Measurements from ENCODE around the gene CBLB.

Gene CBLB

GRCh38 chr3:105759442-105760078 lies 109.3 kb downstream of the CBLB start:
- Histone ChIP-seq H3K9me3 (ENCODE audit: control insufficient read depth, insufficient read depth, low read length) (no peaks in the 10 kb centered on the region), H3K36me3 (ENCODE audit: control insufficient read depth, insufficient read depth, low read length) (peaks cover 3% of the 10 kb centered on the region; the same call in 1 of the 2 replicates), H3K4me3 (ENCODE audit: low read length) (no peak overlapping the region), H3K27me3 (ENCODE audit: control insufficient read depth, insufficient read depth, low read length) (no peaks in the 10 kb centered on the region; the same call in 1 of the 2 replicates), H3K27ac (ENCODE audit: low read length) (no peak overlapping the region), H3K4me1 (ENCODE audit: control insufficient read depth, insufficient read depth, low read length) (no peaks in the 10 kb centered on the region; the same call in 1 of the 2 replicates)
- DNase-seq (ENCODE audit: low read depth, low spot score) = no peak
- no CpG with 5 or more reads among the region's 6 CpGs for WGBS (ENCODE audit: insufficient coverage, insufficient read length)

GRCh38 chr3:105758451-105758850 lies 110.4 kb downstream of the CBLB start:
- H3K4me1 ChIP-seq (ENCODE audit: control insufficient read depth, insufficient read depth, low read length) = no peaks in the 10 kb centered on the region; the same call in 1 of the 2 replicates
- no peak for DNase-seq (ENCODE audit: low read depth, low spot score)
- H3K27me3 ChIP-seq (ENCODE audit: control insufficient read depth, insufficient read depth, low read length) = no peaks in the 10 kb centered on the region; the same call in 1 of the 2 replicates
- no CpG with 5 or more reads among the region's 9 CpGs for WGBS (ENCODE audit: insufficient coverage, insufficient read length)
- H3K9me3 ChIP-seq (ENCODE audit: control insufficient read depth, insufficient read depth, low read length) = no peaks in the 10 kb centered on the region
- H3K36me3 ChIP-seq (ENCODE audit: control insufficient read depth, insufficient read depth, low read length) = peaks cover 3% of the 10 kb centered on the region; the same call in 1 of the 2 replicates
- H3K27ac ChIP-seq (ENCODE audit: low read length) = no peak overlapping the region
- no peak overlapping the region for H3K4me3 ChIP-seq (ENCODE audit: low read length)

- Histone ChIP-seq H3K27me3 (ENCODE audit: control insufficient read depth, insufficient read depth, low read length) (no peaks in the 10 kb centered on the region; the same call in 1 of the 2 replicates), H3K4me1 (ENCODE audit: control insufficient read depth, insufficient read depth, low read length) (no peaks in the 10 kb centered on the region; the same call in 1 of the 2 replicates), H3K36me3 (ENCODE audit: control insufficient read depth, insufficient read depth, low read length) (peaks cover 3% of the 10 kb centered on the region; the same call in 1 of the 2 replicates), H3K4me3 (ENCODE audit: low read length) (no peak overlapping the region), H3K27ac (ENCODE audit: low read length) (no peak overlapping the region), H3K9me3 (ENCODE audit: control insufficient read depth, insufficient read depth, low read length) (no peaks in the 10 kb centered on the region)
- 100% methylated on average over 1 of the region's 2 CpGs for WGBS (ENCODE audit: insufficient coverage, insufficient read length)
- DNase-seq (ENCODE audit: low read depth, low spot score) = no peak
Measured at GRCh38 chr3:105755121-105755886, 113.5 kb downstream of the CBLB start.

GRCh38 chr3:105752791-105753415 lies 115.9 kb downstream of the CBLB start:
- Histone ChIP-seq H3K27ac (ENCODE audit: low read length) (no peak overlapping the region), H3K4me1 (ENCODE audit: control insufficient read depth, insufficient read depth, low read length) (no peaks in the 10 kb centered on the region; the same call in 1 of the 2 replicates), H3K27me3 (ENCODE audit: control insufficient read depth, insufficient read depth, low read length) (no peaks in the 10 kb centered on the region; the same call in 1 of the 2 replicates), H3K36me3 (ENCODE audit: control insufficient read depth, insufficient read depth, low read length) (peaks cover 3% of the 10 kb centered on the region; the same call in 1 of the 2 replicates), H3K4me3 (ENCODE audit: low read length) (no peak overlapping the region), H3K9me3 (ENCODE audit: control insufficient read depth, insufficient read depth, low read length) (no peaks in the 10 kb centered on the region)
- WGBS (ENCODE audit: insufficient coverage, insufficient read length) = no CpG with 5 or more reads among the region's 1 CpG
- no peak for DNase-seq (ENCODE audit: low read depth, low spot score)

DNA sequence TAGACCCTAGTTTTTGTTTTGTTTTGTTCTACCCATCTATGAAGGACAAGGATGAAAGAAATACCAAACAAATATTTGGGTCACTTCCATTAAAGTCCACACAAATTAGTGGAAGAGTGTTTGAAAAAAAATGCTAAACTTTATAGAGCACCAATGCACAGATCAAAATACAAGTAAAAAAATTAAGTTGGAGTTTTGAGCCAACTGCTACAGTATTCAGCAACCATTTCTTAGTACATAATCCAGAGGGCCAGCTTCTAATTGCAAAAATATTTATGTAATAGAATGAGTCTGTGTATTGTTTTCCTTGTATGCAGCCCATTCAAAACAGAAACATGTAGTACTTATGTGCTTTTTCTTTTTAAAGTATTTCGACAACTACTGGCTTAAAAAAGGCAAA lies 121.1 kb downstream of the CBLB start:
- H3K4me3 ChIP-seq (ENCODE audit: low read length) = no peak overlapping the region
- no peaks in the 10 kb centered on the region for H3K4me1 ChIP-seq (ENCODE audit: control insufficient read depth, insufficient read depth, low read length)
- H3K27ac ChIP-seq (ENCODE audit: low read length) = no peak overlapping the region
- DNase-seq (ENCODE audit: low read depth, low spot score) = no peak
- no CpG with 5 or more reads among the region's 1 CpG for WGBS (ENCODE audit: insufficient coverage, insufficient read length)
- no peaks in the 10 kb centered on the region for H3K27me3 ChIP-seq (ENCODE audit: control insufficient read depth, insufficient read depth, low read length)
- no peaks in the 10 kb centered on the region for H3K9me3 ChIP-seq (ENCODE audit: control insufficient read depth, insufficient read depth, low read length)
- no peaks in the 10 kb centered on the region for H3K36me3 ChIP-seq (ENCODE audit: control insufficient read depth, insufficient read depth, low read length)

DNA sequence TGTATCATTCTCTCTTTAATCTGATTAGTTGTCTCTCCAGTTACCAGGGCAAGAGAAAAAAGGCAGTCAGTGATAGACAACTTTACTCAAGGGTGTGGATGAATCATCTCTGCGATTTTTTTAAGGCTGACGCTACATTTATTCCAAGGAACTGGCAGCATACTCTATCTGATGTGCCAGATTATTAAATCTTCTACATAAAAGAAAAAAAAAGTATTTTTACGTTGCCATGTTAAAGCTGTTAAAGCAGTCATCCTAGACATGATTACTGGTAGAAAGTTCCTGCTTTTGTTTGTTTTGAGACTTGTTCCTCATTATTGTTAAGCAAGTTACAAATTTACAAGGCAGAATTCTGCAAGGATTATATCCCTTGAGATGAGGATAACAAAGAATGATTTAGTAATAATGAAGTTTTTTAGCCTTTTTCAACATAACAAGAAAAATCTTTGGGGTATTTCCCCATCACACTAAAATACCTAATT lies 121.7 kb downstream of the CBLB start:
- Histone ChIP-seq H3K9me3 (ENCODE audit: control insufficient read depth, insufficient read depth, low read length) (no peaks in the 10 kb centered on the region), H3K4me1 (ENCODE audit: control insufficient read depth, insufficient read depth, low read length) (no peaks in the 10 kb centered on the region), H3K4me3 (ENCODE audit: low read length) (no peak overlapping the region), H3K27me3 (ENCODE audit: control insufficient read depth, insufficient read depth, low read length) (no peaks in the 10 kb centered on the region), H3K36me3 (ENCODE audit: control insufficient read depth, insufficient read depth, low read length) (no peaks in the 10 kb centered on the region), H3K27ac (ENCODE audit: low read length) (no peak overlapping the region)
- WGBS (ENCODE audit: insufficient coverage, insufficient read length) = no CpG with 5 or more reads among the region's 3 CpGs
- DNase-seq (ENCODE audit: low read depth, low spot score) = no peak

GRCh38 chr3:105746231-105746996 lies 122.4 kb downstream of the CBLB start:
- no peak for DNase-seq (ENCODE audit: low read depth, low spot score)
- no peaks in the 10 kb centered on the region for H3K36me3 ChIP-seq (ENCODE audit: control insufficient read depth, insufficient read depth, low read length)
- WGBS (ENCODE audit: insufficient coverage, insufficient read length) = no CpG with 5 or more reads among the region's 3 CpGs
- no peaks in the 10 kb centered on the region for H3K4me1 ChIP-seq (ENCODE audit: control insufficient read depth, insufficient read depth, low read length)
- no peak overlapping the region for H3K4me3 ChIP-seq (ENCODE audit: low read length)
- no peak overlapping the region for H3K27ac ChIP-seq (ENCODE audit: low read length)
- H3K9me3 ChIP-seq (ENCODE audit: control insufficient read depth, insufficient read depth, low read length) = no peaks in the 10 kb centered on the region
- H3K27me3 ChIP-seq (ENCODE audit: control insufficient read depth, insufficient read depth, low read length) = no peaks in the 10 kb centered on the region

GRCh38 chr3:105745046-105745445 lies 123.8 kb downstream of the CBLB start:
- Histone ChIP-seq H3K27ac (ENCODE audit: low read length) (no peak overlapping the region), H3K9me3 (ENCODE audit: control insufficient read depth, insufficient read depth, low read length) (no peaks in the 10 kb centered on the region), H3K36me3 (ENCODE audit: control insufficient read depth, insufficient read depth, low read length) (no peaks in the 10 kb centered on the region), H3K4me3 (ENCODE audit: low read length) (no peak overlapping the region), H3K4me1 (ENCODE audit: control insufficient read depth, insufficient read depth, low read length) (no peaks in the 10 kb centered on the region), H3K27me3 (ENCODE audit: control insufficient read depth, insufficient read depth, low read length) (no peaks in the 10 kb centered on the region)
- DNase-seq (ENCODE audit: low read depth, low spot score) = no peak
- no CpG with 5 or more reads among the region's 3 CpGs for WGBS (ENCODE audit: insufficient coverage, insufficient read length)

GRCh38 chr3:105744202-105744601 lies 124.6 kb downstream of the CBLB start:
- Histone ChIP-seq H3K27me3 (ENCODE audit: control insufficient read depth, insufficient read depth, low read length) (no peaks in the 10 kb centered on the region), H3K27ac (ENCODE audit: low read length) (no peak overlapping the region), H3K9me3 (ENCODE audit: control insufficient read depth, insufficient read depth, low read length) (no peaks in the 10 kb centered on the region), H3K36me3 (ENCODE audit: control insufficient read depth, insufficient read depth, low read length) (no peaks in the 10 kb centered on the region), H3K4me3 (ENCODE audit: low read length) (no peak overlapping the region), H3K4me1 (ENCODE audit: control insufficient read depth, insufficient read depth, low read length) (no peaks in the 10 kb centered on the region)
- WGBS (ENCODE audit: insufficient coverage, insufficient read length) = 100% methylated on average over 1 of the region's 1 CpG
- no peak for DNase-seq (ENCODE audit: low read depth, low spot score)

GRCh38 chr3:105733356-105733755 lies 135.5 kb downstream of the CBLB start:
- DNase-seq (ENCODE audit: low read depth, low spot score) = no peak

More at GRCh38 chr3:105733356-105733755, 135.5 kb downstream of the CBLB start:
- no peaks in the 10 kb centered on the region for H3K27me3 ChIP-seq (ENCODE audit: control insufficient read depth, insufficient read depth, low read length)
- H3K36me3 ChIP-seq (ENCODE audit: control insufficient read depth, insufficient read depth, low read length) = no peaks in the 10 kb centered on the region
- no peaks in the 10 kb centered on the region for H3K9me3 ChIP-seq (ENCODE audit: control insufficient read depth, insufficient read depth, low read length)
- no peaks in the 10 kb centered on the region for H3K4me1 ChIP-seq (ENCODE audit: control insufficient read depth, insufficient read depth, low read length)
- H3K4me3 ChIP-seq (ENCODE audit: low read length) = no peak overlapping the region
- H3K27ac ChIP-seq (ENCODE audit: low read length) = no peak overlapping the region
- no CpG with 5 or more reads among the region's 2 CpGs for WGBS (ENCODE audit: insufficient coverage, insufficient read length)
